HepG2 (cell line): ENCODE measurements around the gene STX1B. TPM values are rescaled to one million over a fixed set of nuclear protein-coding genes. Genes with fewer than 3 reads are reported as not detected.

Experiments
- CBX1 ChIP-seq: IDR thresholded peaks from one replicate; pipeline ENCODE4 v1.6.1; 2016; ENCODE audit warnings: antibody characterized with exemption, low read depth
- CREB1 ChIP-seq, 2 experiments: fragments of 450-650 bp in 1 of 2; IDR thresholded peaks; 2 replicates each; pipeline ENCODE4 v1.6.1; 2016 to 2017; ENCODE audit warnings: control low read depth in 1 of 2, mild to moderate bottlenecking in 1 of 2, missing compliant biosample characterization in 1 of 2, missing genetic modification characterization in 1 of 2
- FOXK1 ChIP-seq: sonication (generic); formaldehyde crosslinking; IDR thresholded peaks from 2 replicates; pipeline ENCODE4 v1.4.0; 2020; ENCODE audit warnings: low read depth, missing genetic modification reagents, borderline replicate concordance
- MIXL1 ChIP-seq: IDR thresholded peaks from 2 replicates; pipeline ENCODE4 v1.6.1; 2016
- ONECUT2 ChIP-seq: sonication (generic); formaldehyde crosslinking; IDR thresholded peaks from 2 replicates; pipeline ENCODE4 v1.4.0; 2020; ENCODE audit warnings: missing genetic modification reagents
- PAF1 ChIP-seq: IDR thresholded peaks from 2 replicates; pipeline ENCODE4 v1.6.1; 2016; ENCODE audit warnings: missing genetic modification reagents, missing compliant biosample characterization
- POLR2A ChIP-seq, 2 experiments: IDR thresholded peaks; 2 replicates each; pipeline ENCODE4 v1.6.1; 2011; ENCODE audit warnings: low read depth in 2 of 2, low read length in 2 of 2, mild to moderate bottlenecking in 1 of 2, moderate library complexity in 1 of 2; ENCODE audit not compliant: insufficient read depth in 1 of 2
- SIX4 ChIP-seq: sonication (generic); formaldehyde crosslinking; IDR thresholded peaks from 2 replicates; pipeline ENCODE4 v1.4.0; 2020; ENCODE audit warnings: missing genetic modification reagents
- SP1 ChIP-seq, 2 experiments: fragments of 450-650 bp in 1 of 2; sonication (generic) in 1 of 2; formaldehyde crosslinking in 1 of 2; IDR thresholded peaks; 2 replicates each; pipeline versions ENCODE4 v1.4.0 to v1.6.1; 2016 to 2020; ENCODE audit warnings: missing genetic modification reagents in 1 of 2
- TAF1 ChIP-seq: sonication (generic); formaldehyde crosslinking; IDR thresholded peaks from 2 replicates; pipeline ENCODE4 v1.4.0; 2020; ENCODE audit warnings: missing genetic modification reagents
- ZBTB42 ChIP-seq: sonication (generic); formaldehyde crosslinking; IDR thresholded peaks from 2 replicates; pipeline ENCODE4 v1.5.0; 2020; ENCODE audit warnings: mild to moderate bottlenecking, missing genetic modification reagents
- ZFAT ChIP-seq: sonication (generic); formaldehyde crosslinking; conservative IDR thresholded peaks from 2 replicates; pipeline ENCODE4 v1.8.1; 2023; ENCODE audit warnings: missing genetic modification reagents, inconsistent platforms
- ZNF432 ChIP-seq: sonication (generic); formaldehyde crosslinking; IDR thresholded peaks from 2 replicates; pipeline ENCODE4 v1.5.0; 2020; ENCODE audit warnings: missing genetic modification reagents, mild to moderate bottlenecking, borderline replicate concordance
- ZNF772 ChIP-seq: sonication (generic); formaldehyde crosslinking; IDR thresholded peaks from 2 replicates; pipeline ENCODE4 v1.5.0; 2020; ENCODE audit warnings: mild to moderate bottlenecking, missing genetic modification reagents
- polyA plus RNA-seq, 8 experiments: library from polyadenylated mRNA; depleted of rRNA in 3 of 8; stranded (reverse) in 7 of 8; unstranded in 1 of 8; fragments of >200 nt; fragmentation: Illumina TruSeq in 4 of 8; extraction: Trizol in 4 of 8; gene quantifications; 2 replicates each; pipeline versions ENCODE4 v1.2.1 to v1.2.3, GENCODE V29; 2011 to 2016; ENCODE audit warnings: low read depth in 4 of 8, missing spikeins in 1 of 8, mixed read lengths in 1 of 8; ENCODE audit not compliant: insufficient read depth in 1 of 8
- total RNA-seq, 5 experiments: library from RNA; depleted of rRNA; stranded (reverse); fragments of >200 nt; fragmentation: Illumina TruSeq; extraction: Trizol; gene quantifications; 2 replicates each; pipeline ENCODE4 v1.2.3, GENCODE V29; 2016; ENCODE audit warnings: low read depth in 1 of 5
- TF ChIP-seq, protein P1 (sequence below): sonication (generic); formaldehyde crosslinking; IDR thresholded peaks from 2 replicates; pipeline ENCODE4 v1.4.0; 2020; ENCODE audit warnings: mild to moderate bottlenecking, missing genetic modification reagents
- TF ChIP-seq, protein P2 (sequence below): sonication (generic); formaldehyde crosslinking; IDR thresholded peaks from 2 replicates; pipeline ENCODE4 v1.4.0; 2020; ENCODE audit warnings: mild to moderate bottlenecking, missing genetic modification reagents, borderline replicate concordance
- TF ChIP-seq, protein P3 (sequence below): sonication (generic); formaldehyde crosslinking; IDR thresholded peaks from 2 replicates; pipeline ENCODE4 v1.5.1; 2020; ENCODE audit warnings: mild to moderate bottlenecking, missing genetic modification reagents, moderate library complexity
- TF ChIP-seq, protein P4 (sequence below): sonication (generic); formaldehyde crosslinking; IDR thresholded peaks from 2 replicates; pipeline ENCODE4 v1.8.0; 2022; ENCODE audit warnings: missing genetic modification reagents, mild to moderate bottlenecking, borderline replicate concordance

Gene STX1B
- total and polyA plus RNA-seq, 2 of the 13 experiments (the other 11 are each of a cell fraction or from before 2014, with no cell fraction given), result 2.1 to 3.0 TPM

DNA sequence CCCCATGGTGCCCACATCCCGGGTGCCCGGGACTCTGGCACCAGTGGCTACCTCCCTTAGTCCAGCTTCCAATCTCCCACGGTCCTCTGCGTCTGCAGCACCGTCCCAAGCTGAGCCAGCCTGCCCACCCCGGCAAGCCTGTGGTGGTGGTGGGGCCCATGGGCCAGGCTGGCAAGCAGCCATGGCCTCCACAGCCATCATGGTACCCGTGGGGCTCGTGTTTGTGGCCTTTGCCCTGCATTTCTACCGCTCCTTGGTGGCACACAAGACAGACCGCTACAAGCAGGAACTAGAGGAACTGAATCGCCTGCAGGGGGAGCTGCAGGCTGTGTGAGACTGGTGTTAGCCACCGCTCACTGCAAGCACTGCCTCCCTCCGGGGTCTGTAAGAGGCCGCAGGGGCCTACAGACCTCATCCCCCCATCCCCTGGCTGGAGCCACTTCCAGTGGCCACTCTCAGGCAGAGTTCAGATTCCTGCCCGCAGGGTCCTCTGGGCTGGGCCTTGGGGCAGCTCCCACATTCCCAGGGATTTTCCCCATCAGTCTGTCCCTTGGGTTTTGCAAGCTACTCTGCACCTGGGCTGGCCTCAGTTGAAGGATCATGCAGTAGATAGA lies 56.8 kb downstream of the STX1B start (continued):
- TF ChIP-seq, protein P1, sequence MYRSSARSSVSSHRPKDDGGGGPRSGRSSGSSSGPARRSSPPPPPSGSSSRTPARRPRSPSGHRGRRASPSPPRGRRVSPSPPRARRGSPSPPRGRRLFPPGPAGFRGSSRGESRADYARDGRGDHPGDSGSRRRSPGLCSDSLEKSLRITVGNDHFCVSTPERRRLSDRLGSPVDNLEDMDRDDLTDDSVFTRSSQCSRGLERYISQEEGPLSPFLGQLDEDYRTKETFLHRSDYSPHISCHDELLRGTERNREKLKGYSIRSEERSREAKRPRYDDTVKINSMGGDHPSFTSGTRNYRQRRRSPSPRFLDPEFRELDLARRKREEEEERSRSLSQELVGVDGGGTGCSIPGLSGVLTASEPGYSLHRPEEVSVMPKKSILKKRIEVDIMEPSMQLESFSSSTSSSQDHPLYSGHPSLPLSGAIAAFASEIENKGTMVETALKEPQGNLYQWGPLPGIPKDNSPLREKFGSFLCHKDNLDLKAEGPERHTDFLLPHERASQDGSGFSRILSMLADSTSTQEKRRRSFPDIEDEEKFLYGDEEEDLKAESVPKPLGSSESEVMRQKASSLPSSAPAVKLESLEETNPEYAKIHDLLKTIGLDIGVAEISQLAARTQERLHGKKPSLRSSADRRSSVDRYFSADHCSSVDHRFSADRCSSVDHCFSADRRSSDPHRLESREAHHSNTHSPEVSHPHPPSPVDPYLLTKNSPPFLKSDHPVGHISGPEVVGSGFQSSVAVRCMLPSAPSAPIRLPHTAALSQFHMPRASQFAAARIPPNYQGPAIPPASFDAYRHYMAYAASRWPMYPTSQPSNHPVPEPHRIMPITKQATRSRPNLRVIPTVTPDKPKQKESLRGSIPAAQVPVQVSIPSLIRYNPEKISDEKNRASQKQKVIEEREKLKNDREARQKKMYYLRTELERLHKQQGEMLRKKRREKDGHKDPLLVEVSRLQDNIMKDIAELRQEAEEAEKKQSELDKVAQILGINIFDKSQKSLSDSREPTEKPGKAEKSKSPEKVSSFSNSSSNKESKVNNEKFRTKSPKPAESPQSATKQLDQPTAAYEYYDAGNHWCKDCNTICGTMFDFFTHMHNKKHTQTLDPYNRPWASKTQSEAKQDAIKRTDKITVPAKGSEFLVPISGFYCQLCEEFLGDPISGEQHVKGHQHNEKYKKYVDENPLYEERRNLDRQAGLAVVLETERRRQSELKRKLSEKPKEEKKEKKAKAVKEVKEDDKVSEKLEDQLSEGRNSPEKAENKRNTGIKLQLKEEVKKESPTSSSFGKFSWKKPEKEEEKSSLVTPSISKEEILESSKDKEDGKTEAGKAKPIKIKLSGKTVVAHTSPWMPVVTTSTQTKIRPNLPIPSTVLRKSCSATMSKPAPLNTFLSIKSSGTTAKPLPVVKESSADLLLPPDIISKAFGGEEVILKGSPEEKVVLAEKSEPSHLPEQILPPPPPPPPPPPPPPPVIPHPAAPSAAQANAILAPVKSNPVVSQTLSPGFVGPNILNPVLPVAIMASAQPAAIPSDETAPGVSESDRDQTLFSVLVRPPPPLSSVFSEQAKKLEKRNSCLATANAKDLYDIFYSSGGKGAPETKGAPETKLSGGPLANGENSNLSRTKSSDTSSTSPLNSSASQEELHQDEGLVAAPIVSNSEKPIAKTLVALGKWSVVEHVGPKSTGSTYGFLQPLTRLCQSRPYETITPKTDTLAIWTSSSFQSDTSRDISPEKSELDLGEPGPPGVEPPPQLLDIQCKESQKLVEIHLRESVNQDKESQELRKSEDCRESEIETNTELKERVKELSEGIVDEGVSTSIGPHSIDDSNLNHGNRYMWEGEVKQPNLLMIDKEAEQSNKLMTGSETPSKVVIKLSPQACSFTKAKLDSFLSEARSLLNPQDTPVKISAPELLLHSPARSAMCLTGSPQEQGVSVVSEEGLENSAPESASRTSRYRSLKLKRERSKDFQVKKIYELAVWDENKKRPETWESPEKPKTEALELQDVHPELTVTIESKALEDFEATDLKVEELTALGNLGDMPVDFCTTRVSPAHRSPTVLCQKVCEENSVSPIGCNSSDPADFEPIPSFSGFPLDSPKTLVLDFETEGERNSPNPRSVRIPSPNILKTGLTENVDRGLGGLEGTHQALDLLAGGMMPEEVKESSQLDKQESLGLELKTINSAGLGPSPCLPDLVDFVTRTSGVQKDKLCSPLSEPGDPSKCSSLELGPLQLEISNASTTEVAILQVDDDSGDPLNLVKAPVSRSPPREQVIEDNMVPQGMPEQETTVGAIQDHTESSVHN (CRISPR knock-in tag), result peak; percentile 26; the same call in 1 of the 2 replicates
- TF ChIP-seq POLR2A (IDR thresholded peaks at IDR 0.05; ENCODE audit: insufficient read depth in 1 of 2, low read depth in 2 of 2, low read length in 2 of 2) (no peak), TAF1 (CRISPR knock-in tag) (no peak; the same call in 1 of the 2 replicates), PAF1 (no peak; the same call in 1 of the 2 replicates), ONECUT2 (CRISPR knock-in tag) (no peak), CBX1 (no peak), SIX4 (CRISPR knock-in tag) (no peak), ZFAT (CRISPR knock-in tag) (peak; percentile 34; the same call in 1 of the 2 replicates), ZNF432 (CRISPR knock-in tag) (no peak), FOXK1 (0 out of 2 replicates have a peak, but pooled peaks have one; percentile 45), MIXL1 (CRISPR knock-in tag) (no peak), ZNF772 (0 out of 2 replicates have a peak, but pooled peaks have one; percentile 36), SP1 (IDR thresholded peaks at IDR 0.05) (no peak), SP1 (CRISPR knock-in tag; IDR thresholded peaks at IDR 0.05) (no peak; the same call in 1 of the 2 replicates), ZBTB42 (CRISPR knock-in tag) (peak; percentile 58; the same call in 1 of the 2 replicates), CREB1 (IDR thresholded peaks at IDR 0.05) (no peak), CREB1 (CRISPR knock-in tag; IDR thresholded peaks at IDR 0.05) (no peak)
- TF ChIP-seq, protein P2, sequence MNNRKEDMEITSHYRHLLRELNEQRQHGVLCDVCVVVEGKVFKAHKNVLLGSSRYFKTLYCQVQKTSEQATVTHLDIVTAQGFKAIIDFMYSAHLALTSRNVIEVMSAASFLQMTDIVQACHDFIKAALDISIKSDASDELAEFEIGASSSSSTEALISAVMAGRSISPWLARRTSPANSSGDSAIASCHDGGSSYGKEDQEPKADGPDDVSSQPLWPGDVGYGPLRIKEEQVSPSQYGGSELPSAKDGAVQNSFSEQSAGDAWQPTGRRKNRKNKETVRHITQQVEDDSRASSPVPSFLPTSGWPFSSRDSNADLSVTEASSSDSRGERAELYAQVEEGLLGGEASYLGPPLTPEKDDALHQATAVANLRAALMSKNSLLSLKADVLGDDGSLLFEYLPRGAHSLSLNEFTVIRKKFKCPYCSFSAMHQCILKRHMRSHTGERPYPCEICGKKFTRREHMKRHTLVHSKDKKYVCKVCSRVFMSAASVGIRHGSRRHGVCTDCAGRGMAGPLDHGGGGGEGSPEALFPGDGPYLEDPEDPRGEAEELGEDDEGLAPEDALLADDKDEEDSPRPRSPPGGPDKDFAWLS (CRISPR knock-in tag), result no peak
- TF ChIP-seq, protein P3, sequence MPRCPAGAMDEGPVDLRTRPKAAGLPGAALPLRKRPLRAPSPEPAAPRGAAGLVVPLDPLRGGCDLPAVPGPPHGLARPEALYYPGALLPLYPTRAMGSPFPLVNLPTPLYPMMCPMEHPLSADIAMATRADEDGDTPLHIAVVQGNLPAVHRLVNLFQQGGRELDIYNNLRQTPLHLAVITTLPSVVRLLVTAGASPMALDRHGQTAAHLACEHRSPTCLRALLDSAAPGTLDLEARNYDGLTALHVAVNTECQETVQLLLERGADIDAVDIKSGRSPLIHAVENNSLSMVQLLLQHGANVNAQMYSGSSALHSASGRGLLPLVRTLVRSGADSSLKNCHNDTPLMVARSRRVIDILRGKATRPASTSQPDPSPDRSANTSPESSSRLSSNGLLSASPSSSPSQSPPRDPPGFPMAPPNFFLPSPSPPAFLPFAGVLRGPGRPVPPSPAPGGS (CRISPR knock-in tag), result peak; percentile 81; the same call in 1 of the 2 replicates
- TF ChIP-seq, protein P4, sequence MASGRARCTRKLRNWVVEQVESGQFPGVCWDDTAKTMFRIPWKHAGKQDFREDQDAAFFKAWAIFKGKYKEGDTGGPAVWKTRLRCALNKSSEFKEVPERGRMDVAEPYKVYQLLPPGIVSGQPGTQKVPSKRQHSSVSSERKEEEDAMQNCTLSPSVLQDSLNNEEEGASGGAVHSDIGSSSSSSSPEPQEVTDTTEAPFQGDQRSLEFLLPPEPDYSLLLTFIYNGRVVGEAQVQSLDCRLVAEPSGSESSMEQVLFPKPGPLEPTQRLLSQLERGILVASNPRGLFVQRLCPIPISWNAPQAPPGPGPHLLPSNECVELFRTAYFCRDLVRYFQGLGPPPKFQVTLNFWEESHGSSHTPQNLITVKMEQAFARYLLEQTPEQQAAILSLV (CRISPR knock-in tag), result no peak
